Natural killer cell (primary cell): ENCODE data around the gene ATP6V1A. TPM values are rescaled to one million over a fixed set of nuclear protein-coding genes. Genes with fewer than 3 reads are reported as not detected.

Experiments
- ATAC-seq, 3 donors: fragments of 150-1000 bp in 2 of 3; fragments of 200-7000 bp in 1 of 3; cut with Tn5 transposase; 1 replicate in 1 of 3; 2 replicates in 2 of 3; pipeline ENCODE4 v1.10.0; 2021; ENCODE audit warnings: mild to moderate bottlenecking in 2 of 3, moderate library complexity in 2 of 3
- DNase-seq, 2 donors: peaks; one replicate each; pipeline versions ENCODE4 v3.0.0 to v3.0.0-alpha.2; 2013 to 2021; ENCODE audit warnings: mixed read lengths in 1 of 2
- H3K27ac ChIP-seq: one replicate; pipeline ENCODE4 v1.5.1; 2013; ENCODE audit warnings: mild to moderate bottlenecking, low read length
- H3K27me3 ChIP-seq: one replicate; pipeline ENCODE4 v1.6.1; 2013; ENCODE audit warnings: low read length; ENCODE audit not compliant: control insufficient read depth, insufficient read depth
- H3K36me3 ChIP-seq: one replicate; pipeline ENCODE4 v1.6.1; 2013; ENCODE audit warnings: low read length; ENCODE audit not compliant: control insufficient read depth, insufficient read depth
- H3K4me1 ChIP-seq: one replicate; pipeline ENCODE4 v1.6.1; 2013; ENCODE audit warnings: low read length; ENCODE audit not compliant: control insufficient read depth, insufficient read depth
- H3K4me3 ChIP-seq: one replicate; pipeline ENCODE4 v1.5.1; 2013; ENCODE audit warnings: low read length
- H3K9me3 ChIP-seq: one replicate; pipeline ENCODE4 v1.6.1; 2013; ENCODE audit warnings: low read length; ENCODE audit not compliant: control insufficient read depth, insufficient read depth
- H3K27ac Mint-ChIP-seq, 2 donors: one replicate each; pipeline ENCODE4 v1.8.0; 2022; ENCODE audit warnings: mild to moderate bottlenecking in 2 of 2, mixed read lengths in 2 of 2, moderate library complexity in 1 of 2
- H3K27me3 Mint-ChIP-seq, 2 donors: one replicate each; pipeline ENCODE4 v1.8.0; 2022; ENCODE audit warnings: low read depth in 2 of 2, mixed read lengths in 2 of 2
- H3K36me3 Mint-ChIP-seq: one replicate; pipeline ENCODE4 v1.8.0; 2022; ENCODE audit warnings: mixed read lengths
- H3K4me1 Mint-ChIP-seq, 2 donors: one replicate each; pipeline ENCODE4 v1.8.0; 2022; ENCODE audit warnings: mixed read lengths in 2 of 2
- H3K4me3 Mint-ChIP-seq: one replicate; pipeline ENCODE4 v1.8.0; 2022; ENCODE audit warnings: mild to moderate bottlenecking, moderate library complexity, mixed read lengths
- H3K9me3 Mint-ChIP-seq, 2 donors: one replicate each; pipeline ENCODE4 v1.8.0; 2022; ENCODE audit warnings: mixed read lengths in 2 of 2
- CTCF ChIP-seq: fragments of 200-600 bp; IDR thresholded peaks from one replicate; pipeline ENCODE4 v1.8.0; 2022; ENCODE audit warnings: antibody characterized with exemption
- WGBS: methylation state at CpG from one replicate; pipeline ENCODE4 v1.1.7; 2013; ENCODE audit warnings: missing lambda C conversion rate; ENCODE audit not compliant: insufficient coverage; 5-methylcytosine and 5-hydroxymethylcytosine counted together
- intact Hi-C: fragments of 100-400 bp; cut with micrococcal nuclease; formaldehyde crosslinking; loops from one replicate; pipeline ENCODE4 v1.14.2; 2022
- total RNA-seq, 4 donors: library from RNA; stranded (reverse); fragments of 120-200 nt in 1 of 4; gene quantifications; one replicate each; pipeline versions ENCODE4 v1.2.3 to v1.2.4, GENCODE V29; 2013 to 2022

The ATP6V1A gene
- 10 to 100 TPM; 26.3 to 31.9 (median 30.0) TPM for total RNA-seq
- total RNA-seq (2013), result 36.8 TPM

DNA sequence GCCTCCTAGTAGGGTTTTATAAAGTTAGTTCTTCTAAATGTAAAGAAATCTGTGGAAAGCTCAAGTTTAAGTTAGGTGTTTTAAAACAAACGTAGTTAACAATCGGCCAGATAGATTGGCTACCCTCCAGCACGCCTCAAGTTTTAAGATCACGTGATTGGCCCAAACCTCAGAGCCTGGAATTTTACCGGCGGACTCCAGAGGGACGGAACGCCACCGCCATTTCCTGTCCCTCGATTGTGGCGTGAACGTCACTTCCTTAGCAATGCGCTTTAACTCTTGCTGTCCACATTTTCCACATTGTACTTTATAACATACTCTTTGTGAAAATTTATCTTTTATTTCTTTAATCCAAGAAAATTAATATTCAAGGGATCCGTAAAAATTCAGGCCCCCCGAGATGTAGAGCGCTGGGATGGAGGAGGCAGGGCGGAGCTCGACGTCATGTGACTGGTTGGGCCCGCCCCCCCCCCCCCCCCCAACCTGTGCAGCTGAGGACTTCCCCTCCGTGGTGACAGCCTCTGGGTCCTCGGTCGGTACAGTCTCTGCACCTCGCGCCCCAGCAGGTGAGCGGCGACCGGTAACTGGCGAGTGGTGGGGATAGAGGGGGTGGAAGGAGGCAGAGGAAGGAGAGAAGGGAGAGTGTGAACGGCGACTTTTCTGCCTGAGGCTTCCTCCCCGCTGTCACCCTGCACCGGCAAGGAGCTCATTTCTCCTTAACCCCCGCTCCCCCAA is at the start of gene ATP6V1A:
Gene ATP6V1A, plus strand, starts transcription at position 488 of the 735 bp plus-strand sequence. CDS start 31,719 bp downstream, outside the sequence.
- Histone ChIP-seq H3K27ac (peak within 1 kb of the TSS; percentile 96), H3K27me3 (no peaks in the 10 kb centered on the region), H3K4me1 (peaks cover 22% of the 10 kb centered on the region), H3K9me3 (no peaks in the 10 kb centered on the region), H3K36me3 (no peaks in the 10 kb centered on the region), H3K4me3 (peak within 1 kb of the TSS; percentile 89)
- Mint-ChIP-seq H3K27me3 (no peaks in the 10 kb centered on the region), H3K9me3 (no peaks in the 10 kb centered on the region), H3K4me3 (peak within 1 kb of the TSS; percentile 100), H3K4me1 (peaks cover 72% of the 10 kb centered on the region in 2 donors), H3K36me3 (no peaks in the 10 kb centered on the region), H3K27ac (peak within 1 kb of the TSS; percentile 93 to 100)
- ATAC-seq (peak; percentile 46 to 70 (median 56)), DNase-seq (peak; percentile 73 to 95)
- TF ChIP-seq CTCF, result no peak
- under 1% methylated on average over 27 of the region's 34 CpGs for WGBS
- intact Hi-C loops, result loop anchor here (1.0 to 5.0 kb wide), 6 partner anchors 36 to 1400 kb away; partner anchors contain the start of genes ATG3, CCDC191, QTRT2 and SIDT1

DNA sequence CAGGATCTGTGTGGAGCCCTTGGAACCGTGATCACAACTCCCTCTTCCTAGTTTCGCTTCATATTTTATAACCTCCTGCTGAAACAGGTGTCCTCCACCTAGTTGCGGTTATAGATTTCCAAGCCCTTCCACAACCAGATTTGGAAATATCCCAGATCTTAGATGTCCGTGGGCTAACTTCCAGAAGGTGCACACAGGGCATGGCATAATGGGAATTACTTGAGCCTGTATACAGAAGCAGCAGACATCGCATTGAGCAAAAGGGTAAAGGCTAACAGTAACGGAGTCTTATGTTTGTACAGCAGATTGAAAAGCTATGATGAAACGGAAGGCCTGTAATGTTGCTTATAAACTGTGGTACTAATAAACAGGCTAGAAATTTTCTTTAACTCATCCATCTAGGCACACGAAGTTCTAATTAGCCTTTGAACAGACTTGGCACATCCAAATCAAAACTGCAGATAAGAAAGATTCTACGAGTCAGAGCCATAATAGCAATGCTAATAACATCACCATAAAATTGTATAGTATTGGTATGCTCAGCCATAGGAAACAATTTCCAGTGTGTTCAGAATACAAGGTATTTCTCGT is 49.2 kb upstream of the ATP6V1A start:
- Histone ChIP-seq H3K27me3 (no peaks in the 10 kb centered on the region), H3K9me3 (no peaks in the 10 kb centered on the region), H3K36me3 (no peaks in the 10 kb centered on the region), H3K4me3 (peak overlapping the region; percentile 83), H3K27ac (peak overlapping the region; percentile 90), H3K4me1 (peaks cover 9% of the 10 kb centered on the region)
- WGBS, result 10% methylated on average over 7 of the region's 10 CpGs
- intact Hi-C loops, result loop anchor here (1.0 to 10.0 kb wide), 7 partner anchors 48 to 1450 kb away; partner anchors contain the start of genes CCDC191, QTRT2, SIDT1 and SPICE1
- H3K36me3 Mint-ChIP-seq, result no peaks in the 10 kb centered on the region
- no peak for TF ChIP-seq CTCF
- peaks cover 20 to 21% of the 10 kb centered on the region in 2 donors for H3K4me1 Mint-ChIP-seq
- ATAC-seq (no peak), DNase-seq (peak in 1 of 2 donors; percentile 46)
- H3K9me3 Mint-ChIP-seq, result no peaks in the 10 kb centered on the region
- no peaks in the 10 kb centered on the region for H3K27me3 Mint-ChIP-seq
- H3K4me3 Mint-ChIP-seq, result no peak overlapping the region
- H3K27ac Mint-ChIP-seq, result no peak overlapping the region

GRCh38 chr3:113698213-113698742 is 48.6 kb upstream of the ATP6V1A start:
- peaks cover 9% of the 10 kb centered on the region for H3K4me1 ChIP-seq
- peaks cover 17 to 18% of the 10 kb centered on the region in 2 donors for H3K4me1 Mint-ChIP-seq
- H3K9me3 ChIP-seq, result no peaks in the 10 kb centered on the region
- ATAC-seq, result no peak
- no peaks in the 10 kb centered on the region for H3K9me3 Mint-ChIP-seq
- DNase-seq, result no peak
- H3K27ac ChIP-seq, result no peak overlapping the region
- H3K27me3 ChIP-seq, result no peaks in the 10 kb centered on the region
- no peaks in the 10 kb centered on the region for H3K36me3 ChIP-seq
- WGBS, result 92% methylated on average over 6 of the region's 6 CpGs
- no peak overlapping the region for H3K4me3 Mint-ChIP-seq
- no peak overlapping the region for H3K27ac Mint-ChIP-seq
- intact Hi-C loops, result loop anchor here (5.0 to 10.0 kb wide), 3 partner anchors 183 to 1449 kb away; partner anchors contain the start of genes SPICE1 and ZBTB20
- no peaks in the 10 kb centered on the region for H3K36me3 Mint-ChIP-seq
- TF ChIP-seq CTCF, result no peak
- no peak overlapping the region for H3K4me3 ChIP-seq
- H3K27me3 Mint-ChIP-seq, result no peaks in the 10 kb centered on the region
